CD8-positive, alpha-beta memory T cell (primary cell): ENCODE results near the gene PRRG1. TPM values are rescaled to one million over a fixed set of nuclear protein-coding genes. Genes with fewer than 3 reads are reported as not detected.

Experiments
- CTCF ChIA-PET: fragments of 350-600 bp; sonication (Branson Sonifier 250); formaldehyde crosslinking; loops from one replicate; lab custom pipeline; 2021; ENCODE audit warnings: antibody characterized with exemption; lab: Charles Lee
- POLR2A ChIA-PET: fragments of 350-600 bp; sonication (Branson Sonifier 250); formaldehyde crosslinking; loops from one replicate; lab custom pipeline; 2021; ENCODE audit warnings: antibody characterized with exemption; lab: Charles Lee
- DNase-seq, 5 donors: peaks; one replicate each; pipeline versions ENCODE4 v3.0.0 to v3.0.0-alpha.2; 2020 to 2022; ENCODE audit warnings: mixed read lengths in 1 of 5
- H3K27ac ChIP-seq: one replicate; pipeline ENCODE4 v1.7.0; 2013; ENCODE audit warnings: low read depth, mild to moderate bottlenecking, low read length, moderate library complexity
- H3K27me3 ChIP-seq: 2 replicates; pipeline ENCODE4 v1.7.0; 2013; ENCODE audit warnings: low read length, mild to moderate bottlenecking; ENCODE audit not compliant: insufficient read depth, poor library complexity, severe bottlenecking
- H3K36me3 ChIP-seq: 2 replicates; pipeline ENCODE4 v1.7.0; 2013; ENCODE audit warnings: mild to moderate bottlenecking, low read length, moderate library complexity; ENCODE audit not compliant: insufficient read depth
- H3K4me1 ChIP-seq: 2 replicates; pipeline ENCODE4 v1.7.0; 2013; ENCODE audit warnings: mild to moderate bottlenecking, low read length, moderate library complexity; ENCODE audit not compliant: insufficient read depth
- H3K4me3 ChIP-seq: 2 replicates; pipeline ENCODE4 v1.7.0; 2013; ENCODE audit warnings: mild to moderate bottlenecking, low read length
- H3K9me3 ChIP-seq: 2 replicates; pipeline ENCODE4 v1.7.0; 2013; ENCODE audit warnings: mild to moderate bottlenecking, low read length
- H3K27ac Mint-ChIP-seq, 8 donors: one replicate each; pipeline ENCODE4 v1.8.0; 2020 to 2021; ENCODE audit warnings: mixed read lengths in 8 of 8, mild to moderate bottlenecking in 6 of 8, inconsistent platforms in 3 of 8, moderate library complexity in 3 of 8
- H3K27me3 Mint-ChIP-seq, 2 donors: one replicate each; pipeline ENCODE4 v1.8.0; 2020 to 2021; ENCODE audit warnings: mixed read lengths in 2 of 2, mild to moderate bottlenecking in 1 of 2, moderate library complexity in 1 of 2
- H3K36me3 Mint-ChIP-seq, 3 donors: one replicate each; pipeline ENCODE4 v1.8.0; 2020 to 2021; ENCODE audit warnings: mixed read lengths in 3 of 3, inconsistent platforms in 1 of 3, mild to moderate bottlenecking in 1 of 3
- H3K4me1 Mint-ChIP-seq, 3 donors: one replicate each; pipeline ENCODE4 v1.8.0; 2020 to 2021; ENCODE audit warnings: mixed read lengths in 3 of 3, inconsistent platforms in 1 of 3, mild to moderate bottlenecking in 1 of 3
- H3K4me3 Mint-ChIP-seq, 7 donors: one replicate each; pipeline ENCODE4 v1.8.0; 2020 to 2021; ENCODE audit warnings: mixed read lengths in 7 of 7, mild to moderate bottlenecking in 6 of 7, moderate library complexity in 4 of 7, inconsistent platforms in 2 of 7
- H3K9me3 Mint-ChIP-seq, 5 donors: one replicate each; pipeline ENCODE4 v1.8.0; 2020 to 2022; ENCODE audit warnings: mixed read lengths in 5 of 5, mild to moderate bottlenecking in 3 of 5, moderate library complexity in 2 of 5, inconsistent platforms in 1 of 5
- polyA plus RNA-seq: library from polyadenylated mRNA; unstranded; fragments of 300-500 nt; fragmentation: Illumina TruSeq; gene quantifications from one replicate; pipeline ENCODE4 v1.2.3, GENCODE V29; 2021
- total RNA-seq, 2 experiments: library from RNA; stranded (reverse); gene quantifications; one replicate each; pipeline ENCODE4 v1.2.3, GENCODE V29; 2021

The PRRG1 gene
- total and polyA plus RNA-seq, 3 experiments from 2014 or later: not detected

DNA sequence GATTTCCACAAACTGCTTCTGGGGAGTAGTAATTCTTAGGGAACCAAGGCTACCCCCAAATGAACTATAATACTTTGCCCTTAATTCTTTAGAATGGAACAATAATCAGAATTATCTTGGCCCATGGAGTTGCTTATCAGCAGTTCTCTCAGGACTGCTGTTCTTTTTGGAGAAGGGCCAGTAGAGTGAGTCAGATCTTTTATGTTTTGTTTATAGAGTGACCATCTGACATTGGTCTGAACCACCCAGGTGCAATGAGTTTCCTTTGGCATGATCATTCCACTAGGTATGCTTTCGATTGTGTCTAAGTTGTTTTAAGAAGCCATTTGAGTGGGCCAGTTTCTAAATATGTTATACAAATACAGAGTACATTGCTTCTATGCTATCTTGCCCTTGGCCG lies 31.8 kb downstream of the PRRG1 start:
- H3K27me3 Mint-ChIP-seq: no peaks in the 10 kb centered on the region
- Histone ChIP-seq H3K9me3 (no peaks in the 10 kb centered on the region), H3K27ac (no peak overlapping the region), H3K36me3 (no peaks in the 10 kb centered on the region), H3K4me3 (no peak overlapping the region), H3K4me1 (no peaks in the 10 kb centered on the region), H3K27me3 (no peaks in the 10 kb centered on the region)
- ChIA-PET POLR2A (no interaction called here), CTCF (no interaction called here)
- H3K4me3 Mint-ChIP-seq: no peak overlapping the region
- H3K4me1 Mint-ChIP-seq: no peaks in the 10 kb centered on the region
- H3K27ac Mint-ChIP-seq: no peak overlapping the region
- no peaks in the 10 kb centered on the region for H3K9me3 Mint-ChIP-seq
- no peaks in the 10 kb centered on the region for H3K36me3 Mint-ChIP-seq
- DNase-seq: no peak

DNA sequence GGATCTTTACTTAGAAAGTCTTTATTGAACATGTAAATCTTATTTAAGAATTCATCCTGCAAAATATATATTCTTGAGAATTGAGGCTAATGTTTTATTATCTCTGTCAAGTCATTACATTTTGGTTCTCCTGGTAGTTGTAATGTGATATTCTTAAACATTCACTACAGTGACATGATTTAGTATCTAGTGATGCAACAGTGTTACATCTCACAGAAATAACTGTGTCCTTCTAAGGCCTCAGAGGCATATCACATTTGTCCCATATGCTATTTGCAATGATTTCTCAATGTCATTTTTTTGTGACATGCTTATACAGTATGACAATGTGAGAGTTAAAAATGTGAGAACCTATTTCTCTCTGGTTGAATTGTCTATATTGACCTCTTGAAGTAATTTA lies 34.1 kb downstream of the PRRG1 start:
- no peak overlapping the region for H3K4me3 ChIP-seq
- Mint-ChIP-seq H3K4me1 (no peaks in the 10 kb centered on the region), H3K4me3 (no peak overlapping the region), H3K9me3 (peaks cover 0 to 2% (median 0%) of the 10 kb centered on the region in 5 donors), H3K27ac (no peak overlapping the region), H3K36me3 (no peaks in the 10 kb centered on the region), H3K27me3 (no peaks in the 10 kb centered on the region)
- POLR2A ChIA-PET: no interaction called here
- no peaks in the 10 kb centered on the region for H3K27me3 ChIP-seq
- CTCF ChIA-PET: no interaction called here
- H3K9me3 ChIP-seq: no peaks in the 10 kb centered on the region
- no peak overlapping the region for H3K27ac ChIP-seq
- no peak for DNase-seq
- H3K36me3 ChIP-seq: no peaks in the 10 kb centered on the region
- no peaks in the 10 kb centered on the region for H3K4me1 ChIP-seq

DNA sequence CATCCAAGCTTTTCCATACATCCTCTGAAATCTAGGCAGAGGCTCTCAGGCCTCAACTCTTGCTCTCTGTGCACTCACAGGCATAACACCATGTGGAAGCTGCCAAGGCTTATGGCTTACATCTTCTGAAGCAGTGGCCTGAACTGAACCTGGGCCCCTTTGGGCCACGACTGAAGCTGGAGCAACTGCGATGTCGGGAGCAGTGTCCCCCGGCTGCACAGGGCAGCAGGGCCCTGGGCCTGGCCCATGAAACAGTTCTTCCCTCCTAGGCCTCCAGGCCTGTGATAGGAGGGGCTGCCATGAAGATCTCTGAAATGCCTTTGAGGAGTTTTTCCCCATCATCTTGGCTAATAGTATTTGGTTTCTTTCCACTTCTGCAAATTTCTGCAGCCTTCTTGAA lies 39.2 kb downstream of the PRRG1 start:
- H3K27me3 ChIP-seq: no peaks in the 10 kb centered on the region
- H3K36me3 ChIP-seq: no peaks in the 10 kb centered on the region
- ChIA-PET POLR2A (no interaction called here), CTCF (no interaction called here)
- H3K27ac ChIP-seq: no peak overlapping the region
- H3K4me1 ChIP-seq: no peaks in the 10 kb centered on the region
- Mint-ChIP-seq H3K27me3 (no peaks in the 10 kb centered on the region), H3K36me3 (no peaks in the 10 kb centered on the region), H3K4me3 (peak overlapping the region in 1 of 7 donors; percentile 4), H3K9me3 (peaks cover 0 to 2% (median 0%) of the 10 kb centered on the region in 5 donors), H3K27ac (no peak overlapping the region), H3K4me1 (no peaks in the 10 kb centered on the region)
- H3K4me3 ChIP-seq: no peak overlapping the region
- no peaks in the 10 kb centered on the region for H3K9me3 ChIP-seq
- no peak for DNase-seq

DNA sequence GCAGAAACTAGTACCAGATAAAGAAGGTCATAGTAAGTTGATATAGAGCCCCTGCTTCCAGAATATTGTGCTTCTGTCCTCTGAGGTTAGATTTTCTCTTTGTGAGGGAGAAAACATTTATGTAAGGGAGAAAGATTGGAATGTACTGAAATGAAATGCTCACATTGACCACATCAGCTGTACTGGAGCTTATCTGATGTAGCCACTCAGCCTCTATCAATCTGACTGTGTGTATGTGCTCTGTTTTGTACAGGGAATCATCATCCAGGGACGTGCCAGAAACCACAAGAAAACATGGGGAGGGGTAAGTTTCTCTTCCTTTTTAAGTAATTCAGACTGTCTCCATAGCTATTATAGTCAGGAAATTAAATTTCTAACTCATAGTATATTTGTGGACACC lies 56.8 kb downstream of the PRRG1 start:
- Histone ChIP-seq H3K27ac (no peak overlapping the region), H3K4me3 (no peak overlapping the region), H3K4me1 (no peaks in the 10 kb centered on the region), H3K9me3 (no peaks in the 10 kb centered on the region), H3K36me3 (no peaks in the 10 kb centered on the region), H3K27me3 (no peaks in the 10 kb centered on the region)
- no peak overlapping the region for H3K27ac Mint-ChIP-seq
- H3K4me3 Mint-ChIP-seq: no peak overlapping the region
- H3K36me3 Mint-ChIP-seq: no peaks in the 10 kb centered on the region
- POLR2A ChIA-PET: no interaction called here
- no peak for DNase-seq
- CTCF ChIA-PET: no interaction called here
- H3K9me3 Mint-ChIP-seq: peaks cover 0 to 2% (median 0%) of the 10 kb centered on the region in 5 donors
- H3K27me3 Mint-ChIP-seq: peaks cover 0 to 4% of the 10 kb centered on the region in 2 donors
- H3K4me1 Mint-ChIP-seq: no peaks in the 10 kb centered on the region

DNA sequence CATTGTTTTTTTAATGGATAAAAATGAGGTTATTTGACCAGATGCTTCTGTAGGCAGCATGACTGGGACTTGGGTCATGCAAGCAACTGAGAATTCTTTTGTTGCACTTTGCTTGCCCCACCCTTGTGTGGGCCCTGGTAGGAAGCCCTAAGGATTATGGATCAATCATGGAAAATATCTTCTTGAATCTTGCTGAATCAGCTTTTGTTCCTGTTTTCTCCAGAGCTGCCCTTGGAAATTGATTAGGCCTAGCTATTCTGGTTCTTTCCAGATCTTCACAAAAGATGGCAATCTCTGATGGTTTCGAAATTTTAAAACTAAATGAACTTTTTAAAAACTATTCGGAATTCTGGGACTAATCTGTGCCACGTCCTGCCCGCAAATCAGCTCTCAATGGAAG lies 58.6 kb downstream of the PRRG1 start:
- H3K4me3 ChIP-seq: no peak overlapping the region
- no peaks in the 10 kb centered on the region for H3K4me1 ChIP-seq
- DNase-seq: no peak
- H3K27ac Mint-ChIP-seq: no peak overlapping the region
- H3K4me3 Mint-ChIP-seq: no peak overlapping the region
- no peaks in the 10 kb centered on the region for H3K4me1 Mint-ChIP-seq
- peaks cover 0 to 4% of the 10 kb centered on the region in 2 donors for H3K27me3 Mint-ChIP-seq
- ChIA-PET POLR2A (no interaction called here), CTCF (no interaction called here)
- H3K27ac ChIP-seq: no peak overlapping the region
- no peaks in the 10 kb centered on the region for H3K36me3 Mint-ChIP-seq
- H3K27me3 ChIP-seq: no peaks in the 10 kb centered on the region
- H3K9me3 Mint-ChIP-seq: peaks cover 0 to 1% (median 0%) of the 10 kb centered on the region in 5 donors
- no peaks in the 10 kb centered on the region for H3K9me3 ChIP-seq
- H3K36me3 ChIP-seq: no peaks in the 10 kb centered on the region

DNA sequence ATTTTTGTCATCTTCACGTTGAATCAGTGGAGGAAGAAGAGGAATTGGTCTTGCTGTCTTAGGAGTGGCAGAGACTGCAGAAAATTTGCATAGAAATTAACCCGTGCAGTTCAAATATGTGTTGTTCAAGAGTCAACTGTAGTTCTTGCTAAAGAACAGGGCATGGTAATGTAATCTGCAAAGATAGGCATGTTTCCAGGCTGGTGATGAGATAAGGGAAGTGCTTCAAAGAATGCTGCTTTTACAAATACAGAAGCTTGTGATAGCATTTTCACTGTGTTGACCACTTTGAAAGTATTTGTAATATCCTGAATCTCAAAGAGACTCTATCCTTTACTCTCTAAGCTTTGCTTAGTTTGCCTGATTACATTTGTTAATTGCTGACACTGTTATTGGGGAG lies 60.1 kb downstream of the PRRG1 start:
- Mint-ChIP-seq H3K27ac (no peak overlapping the region), H3K4me1 (no peaks in the 10 kb centered on the region), H3K9me3 (no peaks in the 10 kb centered on the region), H3K36me3 (no peaks in the 10 kb centered on the region), H3K27me3 (peaks cover 0 to 4% of the 10 kb centered on the region in 2 donors), H3K4me3 (no peak overlapping the region)
- ChIA-PET POLR2A (no interaction called here), CTCF (no interaction called here)
- H3K36me3 ChIP-seq: no peaks in the 10 kb centered on the region
- H3K27ac ChIP-seq: no peak overlapping the region
- H3K4me3 ChIP-seq: no peak overlapping the region
- no peak for DNase-seq
- H3K27me3 ChIP-seq: no peaks in the 10 kb centered on the region
- H3K4me1 ChIP-seq: no peaks in the 10 kb centered on the region
- no peaks in the 10 kb centered on the region for H3K9me3 ChIP-seq

DNA sequence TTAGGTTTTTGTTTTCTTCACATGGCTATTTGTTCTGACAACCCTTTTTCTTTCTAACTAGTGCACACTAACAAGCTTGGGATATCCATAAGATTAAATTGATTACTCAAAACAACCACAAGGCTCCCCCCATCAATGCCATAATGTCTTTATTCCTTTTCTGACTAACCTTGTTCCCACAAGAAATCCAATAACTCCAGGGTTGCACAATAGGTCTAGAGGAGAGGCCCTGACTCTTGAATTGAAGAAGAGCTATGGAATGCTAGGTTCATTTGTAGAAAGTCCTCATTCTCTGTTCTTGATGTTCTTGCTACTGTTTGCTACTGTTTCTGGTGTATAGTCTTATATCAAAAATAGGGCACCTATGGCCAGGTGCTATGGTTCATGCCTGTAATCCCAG lies 71.0 kb downstream of the PRRG1 start:
- H3K4me3 ChIP-seq: no peak overlapping the region
- no peaks in the 10 kb centered on the region for H3K9me3 ChIP-seq
- H3K27ac Mint-ChIP-seq: no peak overlapping the region
- no peaks in the 10 kb centered on the region for H3K4me1 Mint-ChIP-seq
- ChIA-PET CTCF (no interaction called here), POLR2A (no interaction called here)
- no peak overlapping the region for H3K4me3 Mint-ChIP-seq
- H3K27me3 Mint-ChIP-seq: no peaks in the 10 kb centered on the region
- H3K27ac ChIP-seq: no peak overlapping the region
- no peaks in the 10 kb centered on the region for H3K4me1 ChIP-seq
- no peaks in the 10 kb centered on the region for H3K36me3 Mint-ChIP-seq
- H3K9me3 Mint-ChIP-seq: peaks cover 0 to 2% (median 0%) of the 10 kb centered on the region in 5 donors
- H3K36me3 ChIP-seq: no peaks in the 10 kb centered on the region
- DNase-seq: no peak
- no peaks in the 10 kb centered on the region for H3K27me3 ChIP-seq

DNA sequence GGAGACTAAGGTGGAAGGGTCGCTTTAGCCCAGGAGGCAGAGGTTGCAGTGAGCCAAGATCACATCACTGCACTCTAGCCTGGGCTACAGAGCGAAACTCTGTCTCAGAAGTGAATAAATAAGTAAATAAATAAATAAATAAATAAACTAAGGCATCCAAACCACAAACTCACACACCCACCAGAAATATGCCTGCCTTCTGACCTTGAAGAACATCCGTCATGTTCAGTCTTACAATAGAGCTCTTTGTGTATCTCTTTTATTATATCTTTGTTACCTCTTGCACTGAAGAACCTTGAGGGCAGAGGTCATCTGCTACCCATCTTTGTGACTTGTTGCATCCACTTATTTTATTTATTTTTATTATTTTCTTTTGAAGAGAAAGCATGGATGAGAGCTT lies 71.6 kb downstream of the PRRG1 start:
- POLR2A ChIA-PET: no interaction called here
- no peaks in the 10 kb centered on the region for H3K9me3 ChIP-seq
- H3K4me1 Mint-ChIP-seq: no peaks in the 10 kb centered on the region

DNA sequence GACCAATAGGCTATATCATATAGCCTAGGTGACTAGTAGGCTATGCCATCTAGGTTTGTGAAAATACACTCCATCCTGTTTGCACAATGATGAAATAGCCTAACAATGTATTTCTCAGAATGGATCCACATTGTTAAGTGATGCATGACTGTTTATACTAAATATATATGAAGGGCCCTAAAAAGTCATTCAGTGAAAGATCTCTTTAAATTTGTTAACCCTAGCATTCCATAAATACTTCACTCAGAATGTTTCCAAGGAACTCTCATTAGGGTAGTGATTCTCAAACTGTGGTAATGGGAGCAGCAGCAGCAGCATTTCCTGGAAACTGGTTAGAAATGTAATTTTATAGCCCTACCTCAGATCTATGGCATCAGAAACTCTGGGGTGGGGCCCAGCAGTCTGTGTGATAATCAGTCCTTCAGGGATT lies 74.9 kb downstream of the PRRG1 start:
- Histone ChIP-seq H3K4me3 (no peak overlapping the region), H3K4me1 (no peaks in the 10 kb centered on the region), H3K27ac (no peak overlapping the region), H3K36me3 (no peaks in the 10 kb centered on the region), H3K9me3 (no peaks in the 10 kb centered on the region), H3K27me3 (no peaks in the 10 kb centered on the region)
- Mint-ChIP-seq H3K4me3 (no peak overlapping the region), H3K4me1 (no peaks in the 10 kb centered on the region), H3K9me3 (no peaks in the 10 kb centered on the region), H3K27me3 (no peaks in the 10 kb centered on the region), H3K36me3 (no peaks in the 10 kb centered on the region), H3K27ac (no peak overlapping the region)
- DNase-seq: no peak
- ChIA-PET POLR2A (no interaction called here), CTCF (no interaction called here)

More for the DNA sequence above, 71.6 kb downstream of the PRRG1 start:
- Histone ChIP-seq H3K36me3 (no peaks in the 10 kb centered on the region), H3K27me3 (no peaks in the 10 kb centered on the region), H3K4me1 (no peaks in the 10 kb centered on the region), H3K4me3 (no peak overlapping the region), H3K27ac (no peak overlapping the region)
- CTCF ChIA-PET: no interaction called here
- Mint-ChIP-seq H3K9me3 (peaks cover 0 to 2% (median 0%) of the 10 kb centered on the region in 5 donors), H3K27me3 (no peaks in the 10 kb centered on the region), H3K4me3 (no peak overlapping the region), H3K27ac (no peak overlapping the region), H3K36me3 (no peaks in the 10 kb centered on the region)
- DNase-seq: no peak
